Ishikawa (cell line): ENCODE measurements around the gene ATP9A.

Source experiments
- CEBPB ChIP-seq: IDR thresholded peaks from 2 replicates; pipeline ENCODE4 v1.6.1; 2012
- CREB1 ChIP-seq: IDR thresholded peaks from 2 replicates; pipeline ENCODE4 v1.6.1; 2012; ENCODE audit warnings: low read depth
- EGR1 ChIP-seq: IDR thresholded peaks from 2 replicates; pipeline ENCODE4 v1.6.1; 2012
- EP300 ChIP-seq: IDR thresholded peaks from 2 replicates; pipeline ENCODE4 v1.6.1; 2012; ENCODE audit warnings: borderline replicate concordance
- FOXM1 ChIP-seq: IDR thresholded peaks from 2 replicates; pipeline ENCODE4 v1.6.1; 2012; ENCODE audit warnings: low read depth, borderline replicate concordance
- NFIC ChIP-seq: IDR thresholded peaks from 2 replicates; pipeline ENCODE4 v1.6.1; 2012
- RAD21 ChIP-seq: IDR thresholded peaks from 2 replicates; pipeline ENCODE4 v1.6.1; 2012; ENCODE audit warnings: low read depth
- TAF1 ChIP-seq: IDR thresholded peaks from 2 replicates; pipeline ENCODE4 v1.6.1; 2012; ENCODE audit warnings: low read depth, mild to moderate bottlenecking
- TCF12 ChIP-seq: IDR thresholded peaks from 2 replicates; pipeline ENCODE4 v1.6.1; 2012; ENCODE audit warnings: low read depth
- TEAD4 ChIP-seq: IDR thresholded peaks from 2 replicates; pipeline ENCODE4 v1.6.1; 2012
- YY1 ChIP-seq: IDR thresholded peaks from 2 replicates; pipeline ENCODE4 v1.6.1; 2012; ENCODE audit warnings: low read depth
- ZBTB7A ChIP-seq: IDR thresholded peaks from 2 replicates; pipeline ENCODE4 v1.6.1; 2012; ENCODE audit warnings: low read depth
- TF ChIP-seq, protein P1 (sequence below): IDR thresholded peaks from 2 replicates; pipeline ENCODE4 v1.6.1; 2012
- TF ChIP-seq, protein P2 (sequence below): IDR thresholded peaks from 2 replicates; pipeline ENCODE4 v1.6.1; 2012; ENCODE audit warnings: low read depth, mild to moderate bottlenecking
- TF ChIP-seq, protein P3 (sequence below): IDR thresholded peaks from 2 replicates; pipeline ENCODE4 v1.6.1; 2012

Gene ATP9A

DNA sequence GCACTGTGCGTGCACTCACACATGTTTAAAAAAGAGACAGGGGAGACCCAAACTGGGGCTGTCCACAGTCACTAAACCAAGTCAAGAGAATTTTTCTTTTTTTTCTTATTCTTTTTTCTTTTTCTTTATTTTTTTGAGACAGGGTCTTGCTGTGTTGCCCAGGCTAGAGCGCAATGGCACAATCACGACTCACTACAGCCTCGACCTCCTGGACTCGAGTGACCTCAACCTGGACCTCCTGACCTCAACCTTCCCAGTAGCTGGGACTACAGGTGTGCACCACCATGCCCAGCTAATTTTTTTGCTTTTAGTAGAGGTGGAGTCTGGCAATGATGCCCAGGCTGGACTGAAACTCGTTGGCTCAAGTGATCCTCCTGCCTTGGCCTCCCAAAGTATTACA lies 136.2 kb downstream of the ATP9A start:
- TF ChIP-seq EP300 (no peak), FOXM1 (no peak), TAF1 (no peak), YY1 (no peak), EGR1 (no peak), CREB1 (no peak), CEBPB (no peak), RAD21 (no peak)
- TF ChIP-seq, protein P1, sequence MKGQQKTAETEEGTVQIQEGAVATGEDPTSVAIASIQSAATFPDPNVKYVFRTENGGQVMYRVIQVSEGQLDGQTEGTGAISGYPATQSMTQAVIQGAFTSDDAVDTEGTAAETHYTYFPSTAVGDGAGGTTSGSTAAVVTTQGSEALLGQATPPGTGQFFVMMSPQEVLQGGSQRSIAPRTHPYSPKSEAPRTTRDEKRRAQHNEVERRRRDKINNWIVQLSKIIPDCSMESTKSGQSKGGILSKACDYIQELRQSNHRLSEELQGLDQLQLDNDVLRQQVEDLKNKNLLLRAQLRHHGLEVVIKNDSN, result no peak
- TF ChIP-seq, protein P2, sequence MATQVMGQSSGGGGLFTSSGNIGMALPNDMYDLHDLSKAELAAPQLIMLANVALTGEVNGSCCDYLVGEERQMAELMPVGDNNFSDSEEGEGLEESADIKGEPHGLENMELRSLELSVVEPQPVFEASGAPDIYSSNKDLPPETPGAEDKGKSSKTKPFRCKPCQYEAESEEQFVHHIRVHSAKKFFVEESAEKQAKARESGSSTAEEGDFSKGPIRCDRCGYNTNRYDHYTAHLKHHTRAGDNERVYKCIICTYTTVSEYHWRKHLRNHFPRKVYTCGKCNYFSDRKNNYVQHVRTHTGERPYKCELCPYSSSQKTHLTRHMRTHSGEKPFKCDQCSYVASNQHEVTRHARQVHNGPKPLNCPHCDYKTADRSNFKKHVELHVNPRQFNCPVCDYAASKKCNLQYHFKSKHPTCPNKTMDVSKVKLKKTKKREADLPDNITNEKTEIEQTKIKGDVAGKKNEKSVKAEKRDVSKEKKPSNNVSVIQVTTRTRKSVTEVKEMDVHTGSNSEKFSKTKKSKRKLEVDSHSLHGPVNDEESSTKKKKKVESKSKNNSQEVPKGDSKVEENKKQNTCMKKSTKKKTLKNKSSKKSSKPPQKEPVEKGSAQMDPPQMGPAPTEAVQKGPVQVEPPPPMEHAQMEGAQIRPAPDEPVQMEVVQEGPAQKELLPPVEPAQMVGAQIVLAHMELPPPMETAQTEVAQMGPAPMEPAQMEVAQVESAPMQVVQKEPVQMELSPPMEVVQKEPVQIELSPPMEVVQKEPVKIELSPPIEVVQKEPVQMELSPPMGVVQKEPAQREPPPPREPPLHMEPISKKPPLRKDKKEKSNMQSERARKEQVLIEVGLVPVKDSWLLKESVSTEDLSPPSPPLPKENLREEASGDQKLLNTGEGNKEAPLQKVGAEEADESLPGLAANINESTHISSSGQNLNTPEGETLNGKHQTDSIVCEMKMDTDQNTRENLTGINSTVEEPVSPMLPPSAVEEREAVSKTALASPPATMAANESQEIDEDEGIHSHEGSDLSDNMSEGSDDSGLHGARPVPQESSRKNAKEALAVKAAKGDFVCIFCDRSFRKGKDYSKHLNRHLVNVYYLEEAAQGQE, result no peak

DNA sequence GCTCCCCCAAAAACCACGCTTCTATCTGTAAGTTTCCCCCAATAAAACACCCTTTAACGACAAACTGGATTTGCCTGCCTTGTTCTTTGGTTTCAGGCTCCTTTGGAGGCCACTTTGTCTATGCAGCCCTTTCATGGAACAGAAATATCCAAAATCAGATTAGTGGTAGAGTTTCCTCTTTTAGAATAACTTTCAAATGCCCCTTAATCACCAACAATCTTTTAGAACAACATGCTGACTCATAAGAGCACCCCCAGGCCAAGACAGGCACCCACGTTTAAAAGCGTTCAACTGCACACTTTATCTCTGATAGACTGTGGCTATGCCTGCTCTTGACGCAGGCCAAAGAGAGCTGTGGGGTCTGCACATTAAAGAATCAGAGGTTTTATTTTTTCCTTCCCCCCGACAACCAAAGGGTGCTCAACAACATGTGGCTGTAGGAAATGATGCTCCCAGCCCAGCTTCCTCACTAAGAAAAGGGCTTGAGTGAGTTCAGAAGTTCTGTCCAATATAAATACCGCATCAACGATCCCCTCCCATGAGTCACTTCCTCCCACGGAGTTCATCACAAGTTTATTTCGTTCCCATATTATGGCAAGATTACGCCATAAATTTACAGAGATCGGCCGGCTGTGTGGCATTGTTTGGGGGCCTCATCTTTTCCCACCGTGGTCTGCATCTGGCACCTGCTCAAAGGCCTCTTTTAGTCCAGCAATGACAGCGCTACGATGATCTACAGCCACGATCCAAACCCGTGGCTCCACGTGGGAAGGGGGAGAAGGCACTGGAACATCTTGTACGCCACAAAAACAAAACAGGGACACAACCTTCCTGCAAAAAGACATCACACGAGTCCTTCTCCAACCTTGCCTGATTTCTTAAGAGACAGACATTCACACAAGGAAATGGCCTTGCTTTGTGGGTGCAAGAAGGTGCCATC lies 136.9 kb downstream of the ATP9A start:
- no peak for TF ChIP-seq TCF12
- no peak for TF ChIP-seq ZBTB7A
- no peak for TF ChIP-seq CREB1
- no peak for TF ChIP-seq CEBPB
- no peak for TF ChIP-seq RAD21
- no peak for TF ChIP-seq TEAD4
- TF ChIP-seq FOXM1, result no peak
- TF ChIP-seq TAF1, result no peak
- TF ChIP-seq, protein P3, sequence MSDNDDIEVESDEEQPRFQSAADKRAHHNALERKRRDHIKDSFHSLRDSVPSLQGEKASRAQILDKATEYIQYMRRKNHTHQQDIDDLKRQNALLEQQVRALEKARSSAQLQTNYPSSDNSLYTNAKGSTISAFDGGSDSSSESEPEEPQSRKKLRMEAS, result no peak
- TF ChIP-seq, protein P2, result no peak
- TF ChIP-seq, protein P1, result no peak
- no peak for TF ChIP-seq NFIC
- TF ChIP-seq EP300, result no peak
- no peak for TF ChIP-seq EGR1
- no peak for TF ChIP-seq YY1

DNA sequence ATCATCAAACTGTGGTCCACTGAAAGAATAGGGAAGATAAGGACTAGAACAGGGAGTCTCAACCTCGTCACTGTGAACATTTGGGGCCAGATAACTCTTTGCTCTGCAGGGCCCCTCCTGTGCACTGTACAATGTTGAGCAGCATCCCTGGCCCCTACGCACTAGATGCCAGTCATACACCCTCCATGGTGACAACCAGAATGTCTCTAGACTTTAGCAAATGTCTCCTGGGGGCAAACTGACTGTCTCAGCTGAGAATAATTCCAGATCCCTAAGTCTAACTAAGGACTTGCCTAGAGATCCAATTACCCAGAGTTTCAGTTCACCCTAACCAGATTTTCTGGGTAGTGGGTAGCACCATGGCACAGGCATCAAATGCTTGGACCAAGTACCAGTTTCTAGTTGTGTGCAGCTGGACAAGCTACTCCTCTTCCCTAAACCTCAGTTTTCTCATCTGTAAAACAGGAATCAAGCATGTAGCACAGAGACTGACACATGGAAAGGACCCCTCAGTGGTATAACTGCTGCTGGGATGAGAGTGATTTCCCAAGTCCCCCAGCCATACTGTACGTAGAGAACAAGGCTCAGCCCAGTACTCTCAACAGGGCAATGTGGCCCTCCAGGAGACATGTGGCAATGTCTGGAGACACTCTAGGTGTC lies 138.7 kb downstream of the ATP9A start:
- TF ChIP-seq TEAD4 (no peak), TCF12 (no peak), ZBTB7A (no peak), TAF1 (no peak), EP300 (no peak), NFIC (no peak), FOXM1 (no peak), YY1 (no peak), RAD21 (no peak), EGR1 (no peak)
- TF ChIP-seq, protein P2, result no peak
- TF ChIP-seq, protein P3, result no peak
